Esophagus muscularis mucosa (tissue), 3 donors: ENCODE measurements around the gene HIVEP2.

Source experiments
- CTCF ChIP-seq, 3 experiments: fragments of 200-600 bp in 2 of 3; fragments of 450-650 bp in 1 of 3; sonication (generic) in 2 of 3; IDR thresholded peaks; one replicate each; pipeline ENCODE4 v1.5.1; 2017 to 2019; ENCODE audit warnings: antibody characterized with exemption in 3 of 3, mild to moderate bottlenecking in 2 of 3, moderate library complexity in 1 of 3
- POLR2A ChIP-seq: fragments of 450-650 bp; IDR thresholded peaks from one replicate; pipeline ENCODE4 v1.6.1; 2017; ENCODE audit warnings: antibody characterized with exemption, moderate library complexity, mild to moderate bottlenecking, low read depth
- POLR2AphosphoS5 ChIP-seq, 2 donors: sonication (generic); formaldehyde crosslinking; IDR thresholded peaks; one replicate each; pipeline ENCODE4 v1.6.1; 2017; ENCODE audit warnings: antibody characterized with exemption in 2 of 2

- TF ChIP-seq POLR2AphosphoS5 (IDR thresholded peaks at IDR 0.05) (peak; percentile 48 to 72), CTCF (IDR thresholded peaks at IDR 0.05) (no peak), POLR2A (no peak)
Observed at GRCh38 chr6:142885182-142885867, 59.7 kb downstream of the HIVEP2 start.
